Measurements from ENCODE around the gene SZRD1.

GRCh38 chr1:16354619-16355018, 12.4 kb upstream of the SZRD1 start:
- no peak for TF ChIP-seq CTCF (IDR thresholded peaks at IDR 0.05)
- no peak for TF ChIP-seq USF2 (CRISPR knock-in tag; IDR thresholded peaks at IDR 0.05)
- TF ChIP-seq TCF7 (CRISPR knock-in tag; IDR thresholded peaks at IDR 0.05; ENCODE audit: low read depth) = no peak

All from WTC11 (cell line).